Stromal cell of bone marrow (primary cell): Measurements from ENCODE around the gene PPP1R3G.
"Not testable (repeated sequence)": the region's sequence is repeated elsewhere in the genome, so short reads cannot be mapped to it uniquely, and the experiment has no call there.

ENCODE experiments used
- DNase-seq: peaks from one replicate; pipeline ENCODE4 v3.0.0-alpha.2; 2012; ENCODE audit warnings: low read depth

PPP1R3G gene

DNA sequence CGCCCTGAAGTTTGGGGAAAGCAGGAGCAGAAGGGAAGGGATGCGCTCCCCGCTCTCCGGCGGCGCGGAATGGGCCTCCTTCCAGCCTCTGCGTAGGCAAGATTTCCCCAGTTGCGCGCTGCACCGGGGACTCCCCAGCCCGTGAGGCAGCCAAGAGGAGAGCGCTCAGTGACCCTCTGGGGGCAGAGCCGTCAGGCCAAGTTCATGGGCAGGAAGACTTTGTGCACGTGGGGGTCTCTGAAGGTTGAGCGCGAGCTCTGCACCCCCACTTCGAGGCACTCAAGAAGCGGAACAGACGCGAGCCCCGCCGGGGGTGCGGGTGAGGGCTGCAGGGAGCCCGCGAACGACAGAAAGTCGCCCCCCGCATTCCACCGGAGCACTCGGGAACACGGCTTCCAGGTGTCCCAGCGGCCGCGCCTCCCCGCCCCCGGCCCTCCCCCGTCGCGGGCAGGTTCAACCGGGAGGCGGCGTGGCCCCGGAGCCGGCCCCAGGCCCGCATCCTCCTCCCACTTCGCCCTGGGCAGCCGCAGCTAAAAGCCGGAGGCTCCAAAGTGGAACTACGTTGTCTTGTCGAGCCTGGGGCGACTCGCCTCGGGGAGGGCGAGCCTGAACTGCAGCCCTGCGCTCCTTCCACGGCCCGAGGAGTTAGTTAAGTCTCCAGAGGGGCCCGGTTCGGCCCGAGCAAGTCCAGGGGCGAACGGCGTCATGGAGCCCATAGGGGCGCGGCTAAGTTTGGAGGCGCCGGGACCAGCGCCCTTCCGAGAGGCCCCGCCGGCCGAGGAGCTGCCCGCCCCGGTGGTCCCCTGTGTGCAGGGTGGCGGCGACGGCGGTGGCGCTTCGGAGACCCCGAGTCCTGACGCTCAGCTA lies at the start of gene PPP1R3G:
TSS of gene PPP1R3G (plus strand) at position 561 of the 867 bp plus-strand sequence. CDS start at position 706, 145 bp downstream.
- peak; percentile 34 for DNase-seq

DNA sequence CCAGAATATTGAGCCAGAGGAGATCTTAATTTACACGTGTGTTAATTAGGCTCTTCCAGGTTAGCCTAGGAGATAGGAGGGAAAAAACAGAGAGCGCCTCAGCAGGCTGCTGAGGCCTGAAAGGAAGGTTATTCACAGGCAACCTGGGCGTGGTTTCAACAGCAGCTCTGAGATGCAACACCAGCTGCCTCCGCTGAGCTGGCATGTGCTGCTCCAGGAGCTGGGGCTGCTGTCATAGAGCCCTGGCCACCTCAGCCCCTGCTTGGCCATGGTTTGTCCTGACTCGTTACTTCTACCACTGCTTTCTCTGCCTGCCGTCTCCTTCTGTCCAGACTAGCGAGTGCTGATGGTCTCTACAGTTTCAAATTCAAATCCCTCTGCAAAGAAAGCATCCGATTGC lies 48.9 kb upstream of the PPP1R3G start:
- no peak for DNase-seq

DNA sequence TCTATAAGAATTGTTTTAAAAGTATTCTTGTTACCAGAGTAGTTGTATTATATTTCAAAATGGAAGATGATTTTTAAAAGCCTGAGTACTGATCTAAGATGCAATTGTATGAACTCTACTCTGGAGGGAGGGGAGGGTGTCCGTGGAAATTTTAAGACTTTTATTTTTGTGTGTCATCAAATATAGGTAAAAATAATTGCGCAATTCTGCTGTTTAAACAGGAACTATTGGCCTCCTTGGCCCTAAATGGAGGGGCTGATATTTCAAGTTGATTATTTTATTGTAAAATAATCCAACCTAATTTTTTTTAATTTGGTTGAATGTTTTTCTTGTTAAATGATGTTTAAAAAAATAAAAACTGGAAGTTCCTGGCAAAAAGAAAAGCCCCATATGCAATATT lies 43.2 kb upstream of the PPP1R3G start:
- DNase-seq: no peak

DNA sequence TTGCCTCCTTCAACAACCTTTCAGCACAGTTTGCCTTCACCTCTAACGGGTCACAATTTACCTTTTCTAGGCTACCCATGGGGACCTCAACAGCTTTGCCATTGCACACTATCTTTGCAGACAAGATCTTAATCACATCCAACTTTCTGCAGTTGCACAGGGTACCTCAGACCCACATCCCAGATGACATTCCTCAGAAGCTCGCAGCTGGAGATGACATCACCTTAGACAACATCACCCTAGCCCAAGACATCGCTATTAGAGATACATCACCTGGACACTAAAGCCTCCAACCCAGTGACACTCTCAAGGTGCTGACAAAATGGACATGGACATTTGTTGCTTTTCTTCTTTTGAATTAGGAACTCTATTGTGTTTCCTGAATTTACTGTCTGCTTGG lies 42.7 kb upstream of the PPP1R3G start:
- DNase-seq: no peak

DNA sequence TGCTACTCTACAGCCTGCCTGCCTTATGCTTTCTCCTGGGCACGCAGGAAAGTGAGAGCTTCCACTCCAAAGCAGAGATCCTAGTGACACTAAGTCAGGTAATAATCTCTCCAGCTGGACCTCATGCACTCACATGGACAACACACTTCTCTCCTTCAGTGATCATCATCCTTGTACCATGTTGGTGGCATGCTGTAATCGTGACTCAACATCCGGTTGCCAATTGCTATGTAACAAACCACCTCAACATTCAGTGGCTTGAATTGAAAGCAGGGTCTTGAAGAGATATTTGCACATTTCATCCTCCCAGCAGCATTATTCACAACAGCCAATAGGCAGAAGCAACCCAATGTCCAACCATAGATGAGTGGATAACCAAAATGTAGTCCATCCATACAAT lies 40.3 kb upstream of the PPP1R3G start:
- DNase-seq: no peak

DNA sequence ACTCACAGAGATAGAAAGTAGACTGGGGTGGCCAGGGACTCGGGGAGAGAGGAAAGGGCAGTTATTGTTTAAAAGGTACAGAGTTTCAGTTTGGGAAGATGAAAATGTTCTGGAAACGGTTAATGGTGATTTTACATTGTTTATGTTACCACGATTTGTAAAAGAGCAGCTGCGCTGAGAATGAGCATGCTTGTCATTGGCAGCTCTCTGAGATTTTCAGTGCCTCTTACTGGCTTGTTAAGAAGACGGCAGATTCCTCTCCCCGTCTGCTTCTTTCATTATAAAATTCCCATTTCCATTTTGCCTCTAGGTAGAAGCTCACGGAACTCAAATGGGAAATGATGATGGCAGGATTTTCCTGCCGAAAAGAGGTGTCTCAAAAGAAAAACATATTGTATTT lies 39.7 kb upstream of the PPP1R3G start:
- no peak for DNase-seq

DNA sequence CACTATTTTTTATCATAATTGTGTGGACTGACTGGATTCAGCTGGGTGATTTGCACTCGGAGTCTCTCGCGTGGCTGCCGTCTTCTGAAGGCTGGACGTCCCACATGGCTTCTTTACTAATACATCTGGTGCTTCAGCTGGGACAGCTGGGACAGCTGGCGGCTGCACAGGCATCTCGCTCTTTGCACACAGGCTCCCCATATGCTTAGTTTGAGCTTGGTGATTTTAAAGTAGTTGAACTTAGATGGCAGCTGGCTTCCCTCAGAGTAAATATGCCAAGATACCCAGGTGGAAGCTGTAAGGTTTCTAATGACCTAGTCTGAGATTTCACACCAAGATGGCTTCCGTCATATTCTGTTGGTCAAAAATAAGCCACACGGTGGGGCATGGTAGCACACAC lies 38.7 kb upstream of the PPP1R3G start:
- DNase-seq: no peak

DNA sequence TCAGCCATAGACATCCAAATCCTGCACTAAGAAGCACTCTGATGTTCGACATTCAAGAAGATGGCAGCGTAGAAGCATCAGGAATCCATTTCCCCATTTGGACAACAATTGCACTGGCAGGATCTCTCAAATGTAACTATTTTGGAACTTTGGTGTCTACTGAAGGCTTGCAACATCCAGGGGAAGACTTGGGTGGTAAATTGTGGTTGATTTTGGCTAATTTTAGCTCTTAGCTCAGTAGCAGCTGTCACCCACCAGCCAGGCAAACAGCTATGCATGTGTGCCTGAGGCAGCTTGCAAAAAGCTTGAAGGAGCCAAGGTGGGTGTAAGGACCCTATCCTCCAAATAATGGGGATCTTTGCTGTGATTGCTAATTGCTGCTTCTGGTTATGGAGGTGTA lies 35.1 kb upstream of the PPP1R3G start:
- DNase-seq: no peak

DNA sequence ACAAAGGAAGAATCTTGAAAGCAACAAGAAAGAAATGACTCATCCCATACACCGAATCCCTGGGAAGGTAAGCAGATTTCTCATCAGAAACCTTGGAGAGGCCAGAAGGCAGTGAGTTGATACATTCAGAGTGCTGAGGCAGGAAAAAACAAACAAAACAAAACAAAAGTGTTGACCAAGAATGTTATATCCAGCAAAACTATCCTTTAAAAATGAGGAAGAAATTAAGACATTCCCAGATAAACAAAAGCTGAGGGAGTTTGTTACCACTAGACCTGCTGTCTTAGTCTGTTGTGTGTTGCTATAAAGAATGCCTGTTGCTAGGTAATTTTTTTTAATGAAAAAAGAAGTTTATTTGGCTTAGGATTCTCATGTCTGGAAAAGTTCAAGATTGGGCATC lies 33.7 kb upstream of the PPP1R3G start:
- no peak for DNase-seq

DNA sequence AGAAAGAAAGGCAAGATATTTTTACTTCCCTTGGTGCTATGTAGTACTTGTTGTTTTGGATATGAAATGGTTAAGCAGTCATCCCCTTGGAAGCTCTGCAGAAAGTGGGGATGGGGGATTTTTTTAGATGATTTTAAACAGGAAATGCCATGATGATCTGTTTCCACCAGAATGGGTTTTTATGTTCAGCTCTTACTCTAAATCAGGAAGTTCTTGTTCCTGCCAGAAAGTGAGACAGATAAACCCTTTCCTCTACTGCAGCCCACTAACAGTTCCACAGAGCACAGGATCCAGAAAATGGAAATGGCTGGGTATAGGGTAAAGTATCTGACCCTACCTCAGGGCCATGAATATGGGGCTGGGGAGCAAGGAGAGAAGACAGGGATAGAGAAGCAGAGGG lies 32.1 kb upstream of the PPP1R3G start:
- DNase-seq: no peak

DNA sequence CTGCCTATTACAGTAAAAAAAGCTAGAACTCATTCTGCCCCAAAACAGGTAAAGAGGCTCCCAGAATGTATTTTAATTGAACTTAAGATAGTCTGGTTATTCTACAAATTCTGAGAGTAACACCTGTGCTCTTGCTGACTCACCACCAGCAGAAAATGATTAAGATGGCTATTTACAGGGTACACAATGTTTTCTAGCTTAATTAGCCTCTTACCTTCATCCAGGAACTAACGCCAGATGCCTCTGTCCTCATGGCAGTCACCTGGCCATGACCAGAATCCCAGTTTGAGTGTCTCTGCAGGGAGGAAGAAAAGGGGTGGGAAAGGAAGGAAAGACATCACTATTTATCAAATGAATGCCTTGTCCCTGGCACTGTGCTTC lies 31.3 kb upstream of the PPP1R3G start:
- no peak for DNase-seq

DNA sequence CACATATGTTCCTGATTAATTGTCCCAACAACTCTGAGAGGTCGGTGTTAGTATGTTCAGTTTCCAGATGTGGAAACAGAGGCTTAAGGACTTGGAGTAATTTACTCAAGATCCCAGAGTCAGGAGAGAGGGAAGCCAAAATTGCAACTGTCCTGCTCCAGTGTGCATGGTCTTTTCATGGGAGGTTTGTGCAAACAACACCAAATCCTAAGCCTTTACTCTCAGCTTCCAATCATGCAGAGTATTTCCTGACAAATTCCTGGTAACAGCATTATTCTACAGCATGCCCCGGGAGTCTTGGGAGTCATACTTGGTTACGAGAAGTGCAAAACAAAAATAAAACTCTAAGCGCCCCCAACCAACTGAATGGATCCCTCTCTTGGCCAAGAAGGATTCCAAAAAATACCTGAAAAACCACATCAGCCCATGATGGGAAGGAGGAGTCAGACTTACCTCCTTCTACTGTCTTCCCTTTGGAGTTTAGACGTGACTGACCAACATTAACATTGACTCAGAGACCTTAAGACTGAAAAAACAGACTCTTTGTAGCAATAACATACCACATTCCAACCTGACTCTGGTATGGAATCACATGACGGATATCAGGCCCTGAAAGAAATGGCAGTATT lies 30.8 kb upstream of the PPP1R3G start:
- DNase-seq: no peak

DNA sequence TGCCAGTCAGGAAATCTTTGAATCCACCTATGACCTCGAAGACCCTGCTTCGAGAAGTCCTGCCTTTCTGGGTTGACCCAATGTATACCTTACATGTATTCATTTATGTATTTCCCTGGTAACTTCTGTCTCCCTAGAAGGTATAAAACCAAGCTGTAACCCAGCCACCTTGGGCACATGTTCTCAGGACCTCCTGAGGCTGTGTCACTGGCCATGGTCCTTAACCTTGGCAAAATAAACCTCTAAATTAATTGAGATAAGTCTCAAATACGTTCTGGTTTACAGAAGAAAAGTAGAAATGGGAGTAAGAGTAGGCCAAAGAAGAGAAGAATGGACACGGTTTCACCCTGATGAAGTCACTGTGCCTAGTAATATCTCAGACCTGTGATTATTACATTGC lies 30.0 kb upstream of the PPP1R3G start:
- DNase-seq: no peak

DNA sequence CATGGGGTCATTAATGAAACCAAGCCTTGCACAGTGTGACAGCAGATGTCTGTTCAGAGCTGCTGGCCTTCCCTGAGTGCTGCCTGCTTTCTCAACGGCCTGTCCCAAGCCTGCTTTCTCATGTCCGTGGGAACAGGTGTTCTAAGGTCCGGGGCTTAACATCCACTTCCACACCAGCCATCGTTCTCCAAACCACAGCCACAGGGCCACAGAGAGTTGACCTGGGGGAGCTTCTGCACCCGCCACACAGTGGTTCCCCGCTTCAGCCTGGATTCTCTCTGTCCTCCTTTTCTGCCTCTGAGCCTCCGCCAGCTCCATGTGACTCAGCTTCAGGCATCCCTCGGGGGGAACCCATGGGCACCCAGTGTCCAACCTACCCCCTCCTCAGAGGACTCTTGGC lies 26.9 kb upstream of the PPP1R3G start:
- no peak for DNase-seq

DNA sequence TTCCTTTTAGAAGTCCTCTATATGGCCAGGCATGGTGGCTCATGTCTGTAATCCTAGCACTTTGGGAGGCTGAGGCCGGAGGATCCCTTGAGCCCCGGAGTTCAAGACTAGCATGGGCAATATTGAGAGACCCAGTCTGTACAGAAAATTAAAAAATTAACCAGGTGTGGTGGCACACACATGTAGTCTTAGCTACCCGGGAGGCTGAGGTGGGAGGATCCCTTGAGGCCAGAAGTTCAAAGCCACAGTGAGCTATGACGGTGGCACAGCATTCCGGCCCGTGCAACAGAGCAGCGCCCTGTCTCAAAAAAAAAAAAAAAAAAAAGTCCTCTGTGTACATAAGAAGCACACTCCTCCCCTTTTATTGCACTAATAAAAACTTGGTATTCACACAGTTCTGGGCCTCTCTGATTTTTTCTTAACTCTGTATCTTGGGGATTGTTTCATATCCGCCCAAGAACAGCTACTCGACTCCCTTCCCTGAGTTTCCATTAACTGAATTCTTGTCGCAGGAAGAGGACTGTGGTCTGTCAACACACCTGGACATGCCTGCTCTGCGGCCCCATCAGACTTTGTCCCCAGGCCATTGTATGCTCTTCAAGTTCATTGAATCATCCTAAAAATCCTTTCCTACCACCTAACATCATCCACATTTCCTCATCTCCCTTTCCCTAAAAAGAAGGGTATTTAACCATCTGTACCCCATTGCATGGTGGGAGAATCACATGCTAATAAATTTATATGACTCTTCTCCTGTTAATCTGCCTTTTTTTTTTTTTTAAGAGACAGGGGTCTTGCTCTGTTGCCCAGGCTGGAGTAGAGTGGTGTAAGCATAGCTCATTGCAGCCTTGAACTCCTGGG lies 25.9 kb upstream of the PPP1R3G start:
- DNase-seq: no peak

DNA sequence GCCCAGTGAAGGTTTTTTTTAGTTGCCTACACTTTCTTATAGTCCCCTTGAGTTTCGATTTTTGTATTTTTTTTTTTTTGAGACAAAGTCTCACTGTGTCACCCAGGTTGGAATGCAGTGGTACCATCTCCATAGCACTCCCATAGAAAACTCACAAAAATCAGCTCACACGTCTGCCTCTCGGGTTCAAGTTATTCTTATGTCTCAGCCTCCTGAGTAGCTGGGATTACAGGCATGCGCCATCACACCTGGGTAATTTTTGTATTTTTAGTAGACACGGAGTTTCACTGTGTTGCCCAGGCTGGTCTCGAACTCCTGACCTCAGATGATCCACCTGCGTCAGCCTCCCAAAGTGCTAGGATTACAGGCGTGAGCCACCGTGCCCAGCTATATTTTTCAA lies 24.7 kb upstream of the PPP1R3G start:
- not testable (repeated sequence) for DNase-seq

DNA sequence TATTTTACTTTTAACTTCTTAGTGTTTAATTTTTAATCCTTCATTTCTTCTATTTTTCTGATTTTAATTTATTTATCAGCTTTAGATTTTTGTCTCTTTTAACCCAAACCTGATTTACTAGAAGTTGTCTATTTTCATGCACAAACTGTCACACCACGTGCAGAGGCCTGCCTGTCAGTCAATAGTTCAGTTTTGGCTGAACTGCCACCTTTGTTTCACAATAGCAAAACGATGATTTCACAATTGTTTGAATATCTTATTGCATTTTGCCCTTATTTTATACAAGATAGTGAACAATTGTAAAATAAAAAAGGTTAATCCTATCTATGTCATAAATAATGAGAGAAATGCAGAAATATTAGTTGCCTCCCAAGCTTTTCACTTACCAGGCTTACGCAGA lies 24.0 kb upstream of the PPP1R3G start:
- no peak for DNase-seq

DNA sequence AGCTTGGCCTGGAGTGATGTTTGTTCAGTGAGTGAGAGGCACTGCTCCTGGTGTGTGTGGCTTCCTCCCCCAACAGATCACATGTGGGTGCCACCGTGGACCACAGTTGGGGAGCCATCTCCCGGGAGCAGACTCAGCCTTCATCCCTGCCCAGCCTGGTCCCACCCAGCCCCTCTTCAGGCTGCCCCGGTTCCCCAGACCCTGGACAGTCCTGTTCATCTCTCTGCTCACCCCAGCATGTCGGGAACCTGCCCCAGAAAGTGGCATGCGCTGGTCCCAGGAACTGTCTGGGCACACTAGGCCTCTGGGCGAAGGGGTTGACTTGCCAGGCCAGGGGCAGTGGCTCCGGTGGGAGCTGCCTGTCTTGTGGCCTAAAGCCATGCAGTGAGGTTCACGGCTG lies 21.5 kb upstream of the PPP1R3G start:
- DNase-seq: no peak

DNA sequence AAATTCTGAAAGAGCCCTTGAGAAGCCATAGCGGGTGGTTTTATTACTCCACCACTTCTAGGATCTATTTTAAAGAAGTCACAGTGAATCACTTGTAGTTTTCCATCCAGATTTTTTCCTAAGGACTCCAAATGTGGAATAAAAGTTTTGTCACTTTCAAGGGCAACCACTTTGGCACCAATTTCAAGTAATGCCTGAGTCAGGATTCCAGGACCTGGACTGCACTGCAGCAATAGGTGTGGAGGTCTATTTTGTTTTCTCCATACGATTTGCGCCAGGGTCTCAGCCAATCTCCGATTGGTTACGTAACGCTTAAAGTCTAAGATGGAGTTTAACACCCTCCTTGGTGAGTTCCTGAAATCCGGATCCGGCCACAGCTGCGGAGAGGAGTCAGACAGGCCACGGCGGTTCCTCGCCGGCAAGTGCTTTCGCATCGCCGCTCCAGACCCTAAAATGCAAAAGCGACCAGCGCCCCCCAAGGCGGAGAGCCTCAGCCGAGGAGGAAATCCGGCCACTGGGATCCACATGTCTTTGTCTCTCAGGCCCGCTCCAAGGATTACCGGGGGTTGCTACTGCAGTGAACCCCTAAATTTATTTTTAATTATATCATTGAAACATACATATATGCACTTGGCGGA lies 18.6 kb upstream of the PPP1R3G start:
- DNase-seq: no peak

DNA sequence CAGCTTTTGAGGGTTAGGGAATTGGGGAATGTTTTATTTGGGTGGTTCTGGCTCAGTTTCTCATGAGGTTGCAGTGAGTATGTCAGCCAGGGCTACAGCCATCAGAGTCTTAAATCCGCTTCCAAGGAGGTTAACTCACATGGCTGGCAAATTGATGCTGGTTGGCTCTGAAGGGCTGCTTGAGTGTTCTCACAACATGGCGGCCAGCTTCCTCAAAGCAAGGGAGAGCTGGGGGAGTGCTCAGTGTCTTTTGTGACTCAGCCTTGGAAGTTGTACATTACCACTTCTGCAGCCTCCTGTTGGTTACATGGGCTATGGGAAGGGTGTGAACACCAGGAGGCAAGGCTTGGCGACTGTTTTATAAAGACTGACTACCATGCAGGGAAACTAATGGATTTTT lies 17.8 kb upstream of the PPP1R3G start:
- no peak for DNase-seq

DNA sequence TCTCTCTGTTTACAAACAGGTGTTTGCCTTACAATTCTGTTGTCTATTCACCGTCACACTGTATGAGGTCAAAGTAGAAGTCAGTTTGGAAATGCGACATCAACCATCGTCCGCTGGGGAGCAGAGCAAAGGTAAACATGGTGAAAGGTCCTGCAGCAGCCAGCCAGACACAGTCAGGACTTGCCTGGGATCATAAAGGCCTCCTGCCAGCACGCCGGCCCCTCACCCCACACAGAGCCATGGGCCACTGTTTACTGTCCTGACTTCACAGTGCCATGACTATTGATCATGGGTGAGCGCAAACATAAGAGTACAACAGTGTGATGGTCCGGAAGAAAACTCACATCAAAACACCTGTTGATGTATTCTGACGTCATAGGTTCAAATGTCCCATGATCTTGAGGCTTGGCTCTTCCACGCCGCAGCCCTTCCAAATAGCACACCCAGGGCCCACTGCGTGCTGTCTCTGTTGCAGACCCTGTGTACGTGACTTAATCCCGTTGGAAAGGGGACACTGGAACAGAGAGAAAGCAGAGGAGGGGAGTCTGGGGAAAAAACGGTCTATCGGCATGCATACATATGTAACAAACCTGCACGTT lies 16.9 kb upstream of the PPP1R3G start:
- no peak for DNase-seq

DNA sequence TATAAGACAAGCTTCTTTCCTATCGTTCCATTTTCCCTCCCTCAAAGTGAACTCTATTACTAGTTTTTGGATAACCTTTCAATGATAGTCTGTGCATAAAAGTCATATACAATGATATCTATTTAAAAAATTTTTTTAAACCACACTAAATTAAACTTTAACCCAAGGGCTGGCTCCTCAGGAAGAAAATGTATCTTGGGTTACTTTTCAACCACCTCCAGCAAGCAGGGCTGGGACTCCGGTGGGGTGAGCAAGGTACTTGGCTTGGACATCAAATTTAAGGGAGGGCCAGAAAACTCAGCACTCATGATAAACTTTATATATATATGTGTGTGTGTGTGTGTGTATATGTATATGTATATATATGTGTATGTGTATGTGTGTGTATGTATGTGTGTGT lies 13.9 kb upstream of the PPP1R3G start:
- DNase-seq: no peak
